ENCODE measurements around the gene BUD31.

BUD31 gene

DNA sequence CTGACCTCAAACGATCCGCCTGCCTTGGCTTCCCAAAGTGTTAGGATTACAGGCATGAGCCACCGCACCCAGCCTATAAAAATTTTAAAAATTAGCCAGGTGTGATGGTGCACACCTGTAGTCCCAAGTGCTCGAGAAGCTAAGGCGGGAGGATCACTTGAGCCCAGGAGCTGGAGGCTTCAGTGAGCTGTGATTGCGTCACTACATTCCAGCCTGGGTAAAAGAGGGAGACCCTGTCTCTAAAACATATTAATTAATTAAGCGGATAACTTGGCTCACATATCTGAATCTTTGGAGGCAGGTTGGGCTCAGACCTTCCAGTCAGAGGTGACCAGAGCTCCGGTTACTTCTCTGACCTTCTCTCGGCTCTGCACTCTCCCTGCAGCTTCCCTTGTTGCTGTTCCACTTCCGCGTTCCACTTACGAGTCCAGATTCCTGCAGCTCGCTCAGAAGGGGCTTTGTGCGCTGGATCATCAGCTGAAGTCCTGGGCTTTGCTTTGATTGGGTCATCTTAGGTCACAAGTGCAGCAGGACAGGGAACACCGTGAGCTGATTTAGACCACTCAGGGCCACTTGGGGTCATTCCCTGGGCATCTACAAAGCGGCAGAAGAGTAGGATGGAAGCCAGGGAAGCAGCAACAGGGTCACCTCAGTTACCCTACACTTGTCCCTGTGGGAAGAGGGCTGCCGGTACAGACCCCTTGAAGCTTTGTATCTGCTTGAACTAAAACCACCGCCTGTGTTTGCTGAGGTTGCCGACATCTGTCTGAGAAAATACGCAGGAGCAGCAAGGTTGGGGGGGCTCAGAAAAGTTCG, 36.3 kb upstream of the BUD31 start:
- Histone ChIP-seq H3K9me2 (replicated peaks; ENCODE audit: insufficient read depth, low read length) (no peaks in the 10 kb centered on the region), H3K4me2 (ENCODE audit: low read depth, low read length, poor library complexity, severe bottlenecking) (no peak overlapping the region), H4K20me1 (ENCODE audit: low read depth, low read length) (peaks cover 6% of the 10 kb centered on the region; the same call in 1 of the 2 replicates), H3K36me3 (ENCODE audit: low read length) (no peaks in the 10 kb centered on the region), H3K27me3 (ENCODE audit: low read length) (no peaks in the 10 kb centered on the region), H3K79me2 (ENCODE audit: insufficient read depth, low read length) (peaks cover 27% of the 10 kb centered on the region), H3K4me3 (ENCODE audit: insufficient read depth, low read length, poor library complexity, severe bottlenecking) (no peak overlapping the region), H3K9ac (ENCODE audit: low read length) (no peak overlapping the region), H3F3A (ENCODE audit: insufficient read depth) (peaks cover 5% of the 10 kb centered on the region), H2AFZ (ENCODE audit: low read depth, low read length, severe bottlenecking) (no peak overlapping the region), H3K27ac (ENCODE audit: low read depth, low read length) (no peak overlapping the region), H3K9me3 (ENCODE audit: insufficient read depth, low read length) (no peaks in the 10 kb centered on the region)
- TF ChIP-seq, protein P1, sequence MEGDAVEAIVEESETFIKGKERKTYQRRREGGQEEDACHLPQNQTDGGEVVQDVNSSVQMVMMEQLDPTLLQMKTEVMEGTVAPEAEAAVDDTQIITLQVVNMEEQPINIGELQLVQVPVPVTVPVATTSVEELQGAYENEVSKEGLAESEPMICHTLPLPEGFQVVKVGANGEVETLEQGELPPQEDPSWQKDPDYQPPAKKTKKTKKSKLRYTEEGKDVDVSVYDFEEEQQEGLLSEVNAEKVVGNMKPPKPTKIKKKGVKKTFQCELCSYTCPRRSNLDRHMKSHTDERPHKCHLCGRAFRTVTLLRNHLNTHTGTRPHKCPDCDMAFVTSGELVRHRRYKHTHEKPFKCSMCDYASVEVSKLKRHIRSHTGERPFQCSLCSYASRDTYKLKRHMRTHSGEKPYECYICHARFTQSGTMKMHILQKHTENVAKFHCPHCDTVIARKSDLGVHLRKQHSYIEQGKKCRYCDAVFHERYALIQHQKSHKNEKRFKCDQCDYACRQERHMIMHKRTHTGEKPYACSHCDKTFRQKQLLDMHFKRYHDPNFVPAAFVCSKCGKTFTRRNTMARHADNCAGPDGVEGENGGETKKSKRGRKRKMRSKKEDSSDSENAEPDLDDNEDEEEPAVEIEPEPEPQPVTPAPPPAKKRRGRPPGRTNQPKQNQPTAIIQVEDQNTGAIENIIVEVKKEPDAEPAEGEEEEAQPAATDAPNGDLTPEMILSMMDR (IDR thresholded peaks at IDR 0.05; ENCODE audit: insufficient read depth, low read length, poor library complexity, severe bottlenecking): no peak
- TF ChIP-seq EZH2phosphoT487 (conservative IDR thresholded peaks at IDR 0.05; ENCODE audit: low read length): no peak

DNA sequence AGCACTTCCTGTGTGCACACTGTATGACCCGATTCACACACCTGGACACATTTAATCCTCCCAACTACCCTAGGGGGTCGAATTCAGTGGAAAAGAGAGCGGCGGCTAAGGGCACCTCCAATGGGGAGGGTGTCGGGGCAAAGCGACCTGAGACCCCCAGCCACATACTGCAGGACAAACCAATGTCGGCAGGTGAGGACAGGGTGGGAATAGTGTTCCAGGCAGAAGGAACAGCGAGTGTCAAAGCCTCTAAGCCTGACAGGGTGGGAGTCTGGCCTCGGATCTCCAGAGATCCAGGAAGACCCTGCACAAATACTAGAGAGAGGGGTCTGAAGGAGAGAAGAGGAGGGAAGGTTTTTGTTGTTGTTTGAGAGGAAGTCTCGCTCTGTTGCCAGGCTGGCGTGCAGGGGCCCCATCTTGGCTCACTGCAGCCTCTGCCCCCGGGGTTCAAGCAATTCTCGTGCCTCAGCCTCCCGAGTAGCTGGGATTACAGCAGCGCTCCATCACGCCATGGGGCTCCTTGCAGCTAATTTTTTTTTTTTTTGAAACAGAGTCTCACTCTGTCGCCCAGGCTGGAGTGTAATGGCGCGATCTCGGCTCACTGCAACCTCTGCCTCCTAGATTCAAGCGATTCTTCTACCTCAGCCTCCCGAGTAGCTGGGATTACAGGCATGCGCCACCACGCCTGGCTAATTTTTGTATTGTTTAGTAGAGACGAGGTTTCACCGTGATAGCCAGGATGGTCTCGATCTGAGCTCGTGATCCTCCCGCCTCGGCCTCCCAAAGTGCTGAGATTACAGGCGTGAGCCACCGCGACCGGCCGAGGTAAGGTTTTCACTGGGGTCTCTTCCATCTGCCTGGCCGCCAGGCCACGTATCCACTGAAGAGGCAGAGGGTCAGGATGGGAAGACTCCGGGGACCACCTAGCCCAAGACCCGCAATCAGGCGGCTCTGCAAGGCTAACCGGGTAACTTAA, 35.4 kb upstream of the BUD31 start:
- H3F3A ChIP-seq (ENCODE audit: insufficient read depth): peaks cover 12% of the 10 kb centered on the region
- H4K20me1 ChIP-seq (ENCODE audit: low read depth, low read length): peaks cover 6% of the 10 kb centered on the region; the same call in 1 of the 2 replicates
- peak overlapping the region; percentile 91 for H3K9ac ChIP-seq (ENCODE audit: low read length)
- 0 out of 2 replicates have a peak overlapping the region, but pooled peaks have one; percentile 82 for H3K27ac ChIP-seq (ENCODE audit: low read depth, low read length)
- no peak overlapping the region for H2AFZ ChIP-seq (ENCODE audit: low read depth, low read length, severe bottlenecking)
- no peaks in the 10 kb centered on the region for H3K9me2 ChIP-seq (replicated peaks; ENCODE audit: insufficient read depth, low read length)
- no peaks in the 10 kb centered on the region for H3K27me3 ChIP-seq (ENCODE audit: low read length)
- TF ChIP-seq, protein P1 (IDR thresholded peaks at IDR 0.05; ENCODE audit: insufficient read depth, low read length, poor library complexity, severe bottlenecking): no peak
- TF ChIP-seq EZH2phosphoT487 (conservative IDR thresholded peaks at IDR 0.05; ENCODE audit: low read length): no peak
- H3K4me3 ChIP-seq (ENCODE audit: insufficient read depth, low read length, poor library complexity, severe bottlenecking): peak overlapping the region; percentile 70
- no peaks in the 10 kb centered on the region for H3K9me3 ChIP-seq (ENCODE audit: insufficient read depth, low read length)
- no peaks in the 10 kb centered on the region for H3K36me3 ChIP-seq (ENCODE audit: low read length)
- peak overlapping the region; percentile 63 for H3K4me2 ChIP-seq (ENCODE audit: low read depth, low read length, poor library complexity, severe bottlenecking)
- peaks cover 36% of the 10 kb centered on the region for H3K79me2 ChIP-seq (ENCODE audit: insufficient read depth, low read length)

DNA sequence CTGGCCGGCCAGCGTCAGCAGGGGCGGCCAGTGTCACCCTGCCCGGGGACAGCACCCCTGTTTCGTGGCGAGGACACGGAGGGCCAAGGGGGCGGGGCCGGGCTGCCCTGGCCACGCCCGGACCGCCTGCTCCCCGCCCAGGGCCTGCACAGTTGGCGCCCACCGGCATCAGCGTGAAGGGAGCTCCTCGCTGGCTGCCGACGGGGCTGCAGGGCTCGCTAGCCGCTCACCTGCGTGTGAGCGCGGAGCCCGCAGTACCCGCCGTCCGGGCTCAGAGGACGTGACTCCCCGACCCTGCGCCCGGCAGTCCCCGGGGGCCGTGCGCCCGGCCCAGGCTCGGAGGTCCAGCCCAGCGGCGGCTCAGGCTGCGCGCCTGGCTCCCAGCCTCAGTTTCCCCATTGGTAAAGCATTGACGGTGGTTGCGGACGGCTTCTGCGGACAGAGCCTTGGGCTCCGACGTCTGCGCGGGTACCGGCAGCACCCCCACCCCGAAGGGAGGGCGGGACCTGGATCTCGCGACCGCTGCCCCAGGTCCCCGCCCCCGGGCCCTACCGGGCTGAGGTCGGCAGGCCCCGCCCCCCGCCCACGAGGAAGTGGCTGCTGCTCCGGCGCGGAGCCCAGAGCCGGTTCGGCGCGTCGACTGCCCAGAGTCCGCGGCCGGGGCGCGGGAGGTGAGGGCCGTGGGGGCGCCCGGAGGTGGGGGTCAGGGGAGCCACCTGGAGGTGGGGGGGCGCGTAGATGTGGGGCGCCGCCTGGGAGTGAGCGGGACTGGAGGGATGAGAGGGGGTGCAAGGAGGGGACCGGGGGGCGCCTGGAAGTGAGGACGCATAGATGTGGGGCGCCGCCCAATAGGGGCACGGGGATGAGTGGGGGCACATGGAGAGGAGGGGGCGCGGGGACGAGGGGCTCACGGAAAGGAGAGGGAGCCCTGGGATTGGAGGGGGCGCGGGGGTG, 34.4 kb upstream of the BUD31 start, which contains the start of gene ARPC1B:
Gene ARPC1B (plus strand): TSS at position 620 of the 954 bp plus-strand sequence. CDS start 10,985 bp downstream, outside the sequence.
- Histone ChIP-seq H3K4me3 (ENCODE audit: insufficient read depth, low read length, poor library complexity, severe bottlenecking) (peak within 1 kb of the TSS; percentile 70), H3K79me2 (ENCODE audit: insufficient read depth, low read length) (peaks cover 41% of the 10 kb centered on the region), H2AFZ (ENCODE audit: low read depth, low read length, severe bottlenecking) (peak within 1 kb of the TSS; percentile 90), H3K27me3 (ENCODE audit: low read length) (no peaks in the 10 kb centered on the region), H3K9me3 (ENCODE audit: insufficient read depth, low read length) (no peaks in the 10 kb centered on the region), H3K36me3 (ENCODE audit: low read length) (no peaks in the 10 kb centered on the region), H3K27ac (ENCODE audit: low read depth, low read length) (peak within 1 kb of the TSS; percentile 82), H3K9ac (ENCODE audit: low read length) (peak within 1 kb of the TSS; percentile 91), H3K9me2 (replicated peaks; ENCODE audit: insufficient read depth, low read length) (no peaks in the 10 kb centered on the region), H3K4me2 (ENCODE audit: low read depth, low read length, poor library complexity, severe bottlenecking) (peak within 1 kb of the TSS; percentile 63), H4K20me1 (ENCODE audit: low read depth, low read length) (peaks cover 6% of the 10 kb centered on the region; the same call in 1 of the 2 replicates), H3F3A (ENCODE audit: insufficient read depth) (peaks cover 19% of the 10 kb centered on the region)
- no peak for TF ChIP-seq EZH2phosphoT487 (conservative IDR thresholded peaks at IDR 0.05; ENCODE audit: low read length)
- TF ChIP-seq, protein P1 (IDR thresholded peaks at IDR 0.05; ENCODE audit: insufficient read depth, low read length, poor library complexity, severe bottlenecking): no peak

All from SU-DHL-6 (cell line).